GM19023 (cell line): ENCODE measurements around the gene DNAJC13.

Experiments
- ATAC-seq: cut with Tn5 transposase; IDR thresholded peaks from one replicate; pipeline ENCODE4 v1.9.1; 2021; ENCODE audit warnings: mild to moderate bottlenecking, moderate library complexity; ENCODE audit not compliant: unreplicated experiment

The DNAJC13 gene

DNA sequence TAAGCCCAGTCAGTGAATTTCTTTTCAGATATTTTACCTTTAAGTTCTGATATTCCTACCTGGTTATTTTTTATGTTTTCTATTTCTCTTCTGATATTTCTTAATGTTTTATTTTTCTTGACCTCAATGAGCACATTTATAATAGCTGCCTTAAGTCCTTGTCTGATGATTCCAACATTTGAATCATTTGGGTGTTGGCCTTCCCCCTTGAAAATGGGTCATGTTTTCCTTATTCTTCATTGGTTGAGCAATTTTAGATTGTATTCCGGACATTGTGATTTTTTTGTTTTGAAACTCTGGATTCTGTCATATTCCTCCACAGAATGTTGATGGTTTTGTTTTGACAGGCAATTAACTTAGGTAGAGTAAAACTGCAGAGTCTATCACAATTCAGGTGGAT lies 170.1 kb downstream of the DNAJC13 start:
- ATAC-seq = no peak
